H1 (cell line): ENCODE data around the gene ADD1.

Source experiments
- CEBPB ChIP-seq: IDR thresholded peaks from 2 replicates; pipeline ENCODE4 v1.6.1; 2012; ENCODE audit warnings: low read depth, low read length
- CHD2 ChIP-seq: IDR thresholded peaks from 2 replicates; pipeline ENCODE4 v1.6.1; 2012; ENCODE audit warnings: low read length, improper control_type of control experiment
- EP300 ChIP-seq, 2 experiments: IDR thresholded peaks; 1 replicate in 1 of 2; 2 replicates in 1 of 2; pipeline ENCODE4 v1.6.1; 2011 to 2012; ENCODE audit warnings: low read depth in 2 of 2, low read length in 2 of 2, mild to moderate bottlenecking in 2 of 2, borderline replicate concordance in 1 of 2, inconsistent platforms in 1 of 2, moderate library complexity in 1 of 2
- EZH2 ChIP-seq: fragments of 200-600 bp; sonication (generic); IDR thresholded peaks from 2 replicates; pipeline ENCODE4 v1.7.1; 2012; ENCODE audit warnings: low read depth, mild to moderate bottlenecking, moderate library complexity, low read length, inconsistent platforms; ENCODE audit not compliant: severe bottlenecking
- HDAC2 ChIP-seq, 2 experiments: fragments of 300-600 bp in 1 of 2; sonication (generic) in 1 of 2; IDR thresholded peaks; 2 replicates each; pipeline ENCODE4 v1.6.1; 2011 to 2012; ENCODE audit warnings: low read depth in 2 of 2, low read length in 2 of 2, mild to moderate bottlenecking in 2 of 2, moderate library complexity in 2 of 2, borderline replicate concordance in 1 of 2, inconsistent platforms in 1 of 2
- RXRA ChIP-seq: IDR thresholded peaks from 2 replicates; pipeline ENCODE4 v1.6.1; 2011; ENCODE audit warnings: low read depth, mild to moderate bottlenecking, low read length, moderate library complexity; ENCODE audit not compliant: insufficient read depth
- SIN3A ChIP-seq, 2 experiments: IDR thresholded peaks in 1 of 2; conservative IDR thresholded peaks in 1 of 2; 2 replicates each; pipeline ENCODE4 v1.6.1; 2011 to 2012; ENCODE audit warnings: low read length in 2 of 2, improper control_type of control experiment in 1 of 2, low read depth in 1 of 2, mild to moderate bottlenecking in 1 of 2
- TCF12 ChIP-seq: IDR thresholded peaks from 2 replicates; pipeline ENCODE4 v1.6.1; 2011; ENCODE audit warnings: low read depth, mild to moderate bottlenecking, low read length
- ZNF274 ChIP-seq: IDR thresholded peaks from 2 replicates; pipeline ENCODE4 v1.7.0; 2012; ENCODE audit warnings: low read length, borderline replicate concordance; ENCODE audit errors: extremely low read depth
- TF ChIP-seq, protein P1 (sequence below), 3 experiments: IDR thresholded peaks; 1 replicate in 2 of 3; 2 replicates in 1 of 3; pipeline versions ENCODE4 v1.5.1 to v1.6.1; 2011; ENCODE audit warnings: low read length in 3 of 3, mild to moderate bottlenecking in 3 of 3, inconsistent platforms in 2 of 3, low read depth in 1 of 3, moderate library complexity in 1 of 3; ENCODE audit not compliant: insufficient read depth in 1 of 3; ENCODE audit errors: control extremely low read depth in 1 of 3

DNA sequence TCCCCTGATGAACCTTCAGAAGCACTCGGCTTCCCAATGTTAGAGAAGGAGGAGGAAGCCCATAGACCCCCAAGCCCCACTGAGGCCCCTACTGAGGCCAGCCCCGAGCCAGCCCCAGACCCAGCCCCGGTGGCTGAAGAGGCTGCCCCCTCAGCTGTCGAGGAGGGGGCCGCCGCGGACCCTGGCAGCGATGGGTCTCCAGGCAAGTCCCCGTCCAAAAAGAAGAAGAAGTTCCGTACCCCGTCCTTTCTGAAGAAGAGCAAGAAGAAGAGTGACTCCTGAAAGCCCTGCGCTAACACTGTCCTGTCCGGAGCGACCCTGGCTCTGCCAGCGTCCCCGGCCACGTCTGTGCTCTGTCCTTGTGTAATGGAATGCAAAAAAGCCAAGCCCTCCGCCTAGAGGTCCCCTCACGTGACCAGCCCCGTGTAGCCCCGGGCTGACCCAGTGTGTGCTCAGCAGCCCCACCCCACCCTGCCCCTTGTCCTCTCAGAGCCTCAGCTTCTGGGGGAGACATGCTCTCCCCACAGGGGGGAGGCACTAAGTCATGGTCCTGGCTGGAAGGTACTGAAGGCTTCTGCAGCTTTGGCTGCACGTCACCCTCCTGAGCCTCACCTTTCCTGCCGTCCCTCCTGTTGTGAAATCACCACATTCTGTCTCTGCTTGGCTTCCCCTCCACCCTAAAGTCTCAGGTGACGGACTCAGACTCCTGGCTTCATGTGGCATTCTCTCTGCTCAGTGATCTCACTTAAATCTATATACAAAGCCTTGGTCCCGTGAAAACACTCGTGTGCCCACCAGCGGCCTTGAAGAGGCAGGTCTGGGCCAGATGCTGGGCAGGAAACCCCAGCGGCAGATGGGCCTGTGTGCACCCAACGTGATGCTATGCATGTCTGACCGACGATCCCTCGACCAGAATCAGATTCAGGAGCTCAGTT is 84.9 kb downstream of the ADD1 start:
- no peak for TF ChIP-seq HDAC2 (IDR thresholded peaks at IDR 0.05; ENCODE audit: borderline replicate concordance in 1 of 2, low read depth in 2 of 2, low read length in 2 of 2)
- no peak for TF ChIP-seq SIN3A (conservative IDR thresholded peaks at IDR 0.05 in 1 of 2, IDR thresholded peaks at IDR 0.05 in 1 of 2; ENCODE audit: low read depth in 1 of 2, low read length in 2 of 2)
- TF ChIP-seq, protein P1, sequence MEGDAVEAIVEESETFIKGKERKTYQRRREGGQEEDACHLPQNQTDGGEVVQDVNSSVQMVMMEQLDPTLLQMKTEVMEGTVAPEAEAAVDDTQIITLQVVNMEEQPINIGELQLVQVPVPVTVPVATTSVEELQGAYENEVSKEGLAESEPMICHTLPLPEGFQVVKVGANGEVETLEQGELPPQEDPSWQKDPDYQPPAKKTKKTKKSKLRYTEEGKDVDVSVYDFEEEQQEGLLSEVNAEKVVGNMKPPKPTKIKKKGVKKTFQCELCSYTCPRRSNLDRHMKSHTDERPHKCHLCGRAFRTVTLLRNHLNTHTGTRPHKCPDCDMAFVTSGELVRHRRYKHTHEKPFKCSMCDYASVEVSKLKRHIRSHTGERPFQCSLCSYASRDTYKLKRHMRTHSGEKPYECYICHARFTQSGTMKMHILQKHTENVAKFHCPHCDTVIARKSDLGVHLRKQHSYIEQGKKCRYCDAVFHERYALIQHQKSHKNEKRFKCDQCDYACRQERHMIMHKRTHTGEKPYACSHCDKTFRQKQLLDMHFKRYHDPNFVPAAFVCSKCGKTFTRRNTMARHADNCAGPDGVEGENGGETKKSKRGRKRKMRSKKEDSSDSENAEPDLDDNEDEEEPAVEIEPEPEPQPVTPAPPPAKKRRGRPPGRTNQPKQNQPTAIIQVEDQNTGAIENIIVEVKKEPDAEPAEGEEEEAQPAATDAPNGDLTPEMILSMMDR (IDR thresholded peaks at IDR 0.05; ENCODE audit: control extremely low read depth in 1 of 3, insufficient read depth in 1 of 3, low read depth in 1 of 3, low read length in 3 of 3) = no peak
- TF ChIP-seq EZH2 = no peak
- no peak for TF ChIP-seq CHD2
- TF ChIP-seq RXRA = no peak
- TF ChIP-seq ZNF274 = no peak
- TF ChIP-seq CEBPB = no peak
- no peak for TF ChIP-seq EP300 (IDR thresholded peaks at IDR 0.05; ENCODE audit: borderline replicate concordance in 1 of 2, low read depth in 2 of 2, low read length in 2 of 2)
- no peak for TF ChIP-seq TCF12
